DOHH2 (cell line): Measurements from ENCODE around the gene FMNL1.

ENCODE experiments used
- CTCF ChIP-seq: fragments of 200-600 bp; sonication (generic); IDR thresholded peaks from one replicate; pipeline ENCODE4 v1.5.1; 2014; ENCODE audit warnings: antibody characterized with exemption, mild to moderate bottlenecking, low read depth, low read length; ENCODE audit not compliant: poor library complexity, severe bottlenecking
- EZH2phosphoT487 ChIP-seq: fragments of 200-600 bp; sonication (generic); IDR thresholded peaks from 2 replicates; pipeline ENCODE4 v1.6.1; 2017; ENCODE audit warnings: borderline replicate concordance, mild to moderate bottlenecking, antibody characterized with exemption, low read length, moderate library complexity, mixed read lengths

- peak; percentile 83 for TF ChIP-seq CTCF
- no peak for TF ChIP-seq EZH2phosphoT487
Observed at GRCh38 chr17:45270828-45271418, 49.2 kb downstream of the FMNL1 start.
